ENCODE results near the gene YTHDC1. TPM values are rescaled to one million over a fixed set of nuclear protein-coding genes. Genes with fewer than 3 reads are reported as not detected.
"Not testable (repeated sequence)": the region's sequence is repeated elsewhere in the genome, so short reads cannot be mapped to it uniquely, and the experiment has no call there.

The YTHDC1 gene
- total RNA-seq, 2 donors from 2014 or later: 62.2 to 67.6 TPM

- Histone ChIP-seq H3K27ac (no peak overlapping the region), H3K36me3 (no peaks in the 10 kb centered on the region), H3K4me1 (no peaks in the 10 kb centered on the region), H3K9ac (ENCODE audit: low read depth in 2 of 2, low read length in 2 of 2) (no peak overlapping the region), H3K27me3 (no peaks in the 10 kb centered on the region), H3K9me3 (no peaks in the 10 kb centered on the region), H3K4me3 (no peak overlapping the region)
- DNase-seq: no peak
- intact Hi-C loops (cut with DNase I): no loop called here
- no peak for TF ChIP-seq CTCF (IDR thresholded peaks at IDR 0.05)
Measured at GRCh38 chr4:68291256-68291655, 58.6 kb downstream of the YTHDC1 start.

GRCh38 chr4:68288393-68288740, 61.5 kb downstream of the YTHDC1 start:
- H3K4me3 ChIP-seq: no peak overlapping the region
- no peak for DNase-seq
- H3K4me1 ChIP-seq: no peaks in the 10 kb centered on the region
- TF ChIP-seq CTCF (IDR thresholded peaks at IDR 0.05): no peak
- H3K27ac ChIP-seq: no peak overlapping the region
- H3K27me3 ChIP-seq: no peaks in the 10 kb centered on the region
- no peak overlapping the region for H3K9ac ChIP-seq (ENCODE audit: low read depth in 2 of 2, low read length in 2 of 2)
- intact Hi-C loops (cut with DNase I): no loop called here
- no peaks in the 10 kb centered on the region for H3K9me3 ChIP-seq
- H3K36me3 ChIP-seq: no peaks in the 10 kb centered on the region

GRCh38 chr4:68287704-68288392, 62.0 kb downstream of the YTHDC1 start:
- no peak for DNase-seq
- H3K9ac ChIP-seq (ENCODE audit: low read depth in 2 of 2, low read length in 2 of 2): no peak overlapping the region
- intact Hi-C loops (cut with DNase I): no loop called here
- no peaks in the 10 kb centered on the region for H3K27me3 ChIP-seq
- no peak overlapping the region for H3K27ac ChIP-seq
- no peaks in the 10 kb centered on the region for H3K4me1 ChIP-seq
- no peak overlapping the region for H3K4me3 ChIP-seq
- no peaks in the 10 kb centered on the region for H3K36me3 ChIP-seq
- no peak for TF ChIP-seq CTCF (IDR thresholded peaks at IDR 0.05)
- H3K9me3 ChIP-seq: no peaks in the 10 kb centered on the region

GRCh38 chr4:68283714-68284113, 66.2 kb downstream of the YTHDC1 start:
- Histone ChIP-seq H3K9me3 (no peaks in the 10 kb centered on the region), H3K4me3 (no peak overlapping the region), H3K4me1 (no peaks in the 10 kb centered on the region), H3K27me3 (no peaks in the 10 kb centered on the region), H3K36me3 (no peaks in the 10 kb centered on the region), H3K27ac (no peak overlapping the region), H3K9ac (ENCODE audit: low read depth in 2 of 2, low read length in 2 of 2) (no peak overlapping the region)
- no peak for DNase-seq
- intact Hi-C loops (cut with DNase I): no loop called here
- TF ChIP-seq CTCF (IDR thresholded peaks at IDR 0.05): no peak

- Histone ChIP-seq H3K27ac (no peak overlapping the region), H3K9ac (ENCODE audit: low read depth in 2 of 2, low read length in 2 of 2) (no peak overlapping the region), H3K36me3 (no peaks in the 10 kb centered on the region), H3K4me3 (no peak overlapping the region), H3K9me3 (no peaks in the 10 kb centered on the region), H3K27me3 (no peaks in the 10 kb centered on the region), H3K4me1 (no peaks in the 10 kb centered on the region)
- intact Hi-C loops (cut with DNase I): no loop called here
- no peak for TF ChIP-seq CTCF (IDR thresholded peaks at IDR 0.05)
- no peak for DNase-seq
Measured at GRCh38 chr4:68283095-68283494, 66.8 kb downstream of the YTHDC1 start.

GRCh38 chr4:68281796-68282740, 67.8 kb downstream of the YTHDC1 start:
- H3K27me3 ChIP-seq; H3K9me3 ChIP-seq; H3K27ac ChIP-seq; H3K4me3 ChIP-seq; intact Hi-C loops (cut with DNase I); H3K9ac ChIP-seq (ENCODE audit: low read depth in 2 of 2, low read length in 2 of 2); DNase-seq; H3K4me1 ChIP-seq; H3K36me3 ChIP-seq: not testable (repeated sequence)

Data from colonic mucosa (tissue), 4 donors.